H1 (cell line): ENCODE results near the gene TM4SF20. TPM values are rescaled to one million over a fixed set of nuclear protein-coding genes. Genes with fewer than 3 reads are reported as not detected.
A peak's percentile ranks its signal among the peaks of the same experiment; 100 is the strongest.

ENCODE experiments used
- CTCF ChIA-PET: fragments of 300-600 bp; sonication (Branson Sonifier 250); formaldehyde crosslinking; loops from one replicate; lab custom pipeline; 2021; ENCODE audit not compliant: partially characterized antibody; lab: Charles Lee
- POLR2A ChIA-PET: fragments of 300-600 bp; sonication (Branson Sonifier 250); formaldehyde crosslinking; loops from one replicate; lab custom pipeline; 2021; ENCODE audit warnings: inconsistent platforms; ENCODE audit not compliant: partially characterized antibody; lab: Charles Lee
- DNase-seq, 2 experiments: peaks; one replicate each; pipeline versions ENCODE4 v3.0.0 to v3.0.0-alpha.2; 2010 to 2022; ENCODE audit warnings: low spot score in 2 of 2, low read depth in 1 of 2, mixed read lengths in 1 of 2
- FAIRE-seq: peaks from 2 replicates; lab custom pipeline; 2011; peaks lifted over from hg19 to GRCh38; lab: Jason Lieb, UNC
- H2AFZ ChIP-seq: 2 replicates; pipeline ENCODE4 v1.8.1; 2012; ENCODE audit warnings: low read length, inconsistent platforms
- H2AK5ac ChIP-seq: 2 replicates; pipeline ENCODE4 v1.6.1; 2013; ENCODE audit warnings: low read depth, low read length
- H2BK120ac ChIP-seq: replicated peaks from 2 replicates; pipeline ENCODE3; 2013; ENCODE audit warnings: low read depth, low read length, inconsistent platforms
- H2BK12ac ChIP-seq: 2 replicates; pipeline ENCODE4 v1.6.1; 2013; ENCODE audit warnings: low read depth, low read length
- H2BK15ac ChIP-seq: 2 replicates; pipeline ENCODE4 v1.6.1; 2013; ENCODE audit warnings: low read length
- H2BK20ac ChIP-seq: 2 replicates; pipeline ENCODE4 v1.6.1; 2013; ENCODE audit warnings: low read length
- H2BK5ac ChIP-seq: 2 replicates; pipeline ENCODE4 v1.6.1; 2013; ENCODE audit warnings: low read depth, low read length
- H3K14ac ChIP-seq: 2 replicates; pipeline ENCODE4 v1.6.1; 2013; ENCODE audit warnings: inconsistent platforms; ENCODE audit not compliant: insufficient read length
- H3K18ac ChIP-seq: 2 replicates; pipeline ENCODE4 v1.6.1; 2013; ENCODE audit warnings: low read length; ENCODE audit errors: extremely low read depth
- H3K23ac ChIP-seq: 2 replicates; pipeline ENCODE4 v1.6.1; 2013; ENCODE audit warnings: inconsistent platforms; ENCODE audit not compliant: insufficient read length
- H3K23me2 ChIP-seq: 2 replicates; pipeline ENCODE4 v1.6.1; 2013; ENCODE audit warnings: low read depth, low read length
- H3K27ac ChIP-seq: 2 replicates; pipeline ENCODE4 v1.6.1; 2011; ENCODE audit warnings: low read depth, low read length, inconsistent platforms
- H3K27me3 ChIP-seq, 4 experiments: replicated peaks in 1 of 4; 1 replicate in 1 of 4; 2 replicates in 3 of 4; pipeline versions ENCODE4 v1.6.1 to v1.8.1; 2011 to 2013; ENCODE audit warnings: low read length in 3 of 4, mild to moderate bottlenecking in 3 of 4, inconsistent platforms in 2 of 4, mixed read lengths in 2 of 4, moderate library complexity in 1 of 4; ENCODE audit not compliant: control insufficient read depth in 3 of 4, insufficient read depth in 3 of 4; ENCODE audit errors: extremely low read depth in 1 of 4
- H3K36me3 ChIP-seq, 4 experiments: 2 replicates each; pipeline versions ENCODE4 v1.6.1 to v1.8.1; 2011 to 2013; ENCODE audit warnings: mild to moderate bottlenecking in 4 of 4, low read length in 3 of 4, moderate library complexity in 2 of 4, control low read depth in 1 of 4, inconsistent platforms in 1 of 4; ENCODE audit not compliant: insufficient read depth in 4 of 4, control insufficient read depth in 2 of 4
- H3K4ac ChIP-seq: replicated peaks from 2 replicates; pipeline ENCODE3; 2013; ENCODE audit warnings: low read length, low read depth, mixed read lengths, inconsistent platforms; ENCODE audit not compliant: insufficient read length
- H3K4me1 ChIP-seq, 4 experiments: replicated peaks in 1 of 4; 1 replicate in 1 of 4; 2 replicates in 3 of 4; pipeline versions ENCODE4 v1.6.1 to v1.8.1; 2011 to 2013; ENCODE audit warnings: low read length in 3 of 4, inconsistent platforms in 2 of 4, mixed read lengths in 1 of 4; ENCODE audit not compliant: insufficient read depth in 4 of 4, control insufficient read depth in 3 of 4
- H3K4me2 ChIP-seq, 2 experiments: 2 replicates each; pipeline versions ENCODE4 v1.6.1 to v1.8.1; 2011 to 2013; ENCODE audit warnings: low read depth in 2 of 2, low read length in 2 of 2, control low read depth in 1 of 2, inconsistent platforms in 1 of 2, mild to moderate bottlenecking in 1 of 2; ENCODE audit not compliant: insufficient read depth in 1 of 2
- H3K4me3 ChIP-seq, 4 experiments: fragments of 200-600, 300-600 bp in 1 of 4; sonication (generic), shearing (Covaris generic), sonication (Bioruptor Twin) in 1 of 4; 2 replicates each; pipeline versions ENCODE4 v1.5.1 to v1.8.1; 2011 to 2016; ENCODE audit warnings: low read length in 4 of 4, low read depth in 3 of 4, control low read depth in 2 of 4, inconsistent platforms in 2 of 4, mild to moderate bottlenecking in 2 of 4, mixed read lengths in 1 of 4, moderate library complexity in 1 of 4; ENCODE audit not compliant: insufficient read depth in 2 of 4; ENCODE audit errors: extremely low read depth in 1 of 4
- H3K56ac ChIP-seq: replicated peaks from 2 replicates; pipeline ENCODE3; 2013; ENCODE audit warnings: low read depth, mild to moderate bottlenecking, mixed read lengths, low read length, inconsistent platforms; ENCODE audit not compliant: insufficient read length
- H3K79me1 ChIP-seq: 2 replicates; pipeline ENCODE4 v1.6.1; 2013; ENCODE audit warnings: low read depth, low read length, control low read depth
- H3K79me2 ChIP-seq, 2 experiments: 2 replicates each; pipeline versions ENCODE4 v1.6.1 to v1.8.1; 2012 to 2013; ENCODE audit warnings: low read length in 2 of 2, mild to moderate bottlenecking in 2 of 2, inconsistent platforms in 1 of 2; ENCODE audit not compliant: insufficient read depth in 2 of 2, control insufficient read depth in 1 of 2
- H3K9ac ChIP-seq, 4 experiments: replicated peaks in 1 of 4; 1 replicate in 1 of 4; 2 replicates in 3 of 4; pipeline versions ENCODE4 v1.6.1 to v1.8.1; 2011 to 2013; ENCODE audit warnings: low read depth in 3 of 4, low read length in 3 of 4, control low read depth in 2 of 4, mild to moderate bottlenecking in 2 of 4, moderate library complexity in 2 of 4, inconsistent platforms in 1 of 4; ENCODE audit errors: extremely low read depth in 1 of 4
- H3K9me3 ChIP-seq, 2 experiments: 2 replicates each; pipeline versions ENCODE4 v1.6.1 to v1.8.1; 2012 to 2013; ENCODE audit warnings: mild to moderate bottlenecking in 2 of 2, moderate library complexity in 2 of 2, control low read depth in 1 of 2, inconsistent platforms in 1 of 2, low read depth in 1 of 2, low read length in 1 of 2, mixed read lengths in 1 of 2; ENCODE audit not compliant: insufficient read depth in 2 of 2
- H4K20me1 ChIP-seq, 2 experiments: replicated peaks in 1 of 2; 2 replicates each; pipeline versions ENCODE3 to v1.8.1; 2011 to 2013; ENCODE audit warnings: inconsistent platforms in 2 of 2, low read length in 2 of 2, mild to moderate bottlenecking in 1 of 2; ENCODE audit not compliant: insufficient read depth in 2 of 2, control insufficient read depth in 1 of 2
- H4K5ac ChIP-seq: 2 replicates; pipeline ENCODE4 v1.6.1; 2013; ENCODE audit warnings: low read length, low read depth, mixed read lengths, inconsistent platforms; ENCODE audit not compliant: insufficient read length
- H4K8ac ChIP-seq: 2 replicates; pipeline ENCODE4 v1.8.0; 2013; ENCODE audit warnings: mild to moderate bottlenecking, moderate library complexity, low read length, inconsistent platforms; ENCODE audit not compliant: insufficient read depth; ENCODE audit errors: extremely low read depth
- H4K91ac ChIP-seq: replicated peaks from 2 replicates; pipeline ENCODE3; 2013; ENCODE audit warnings: low read length, mixed read lengths, inconsistent platforms; ENCODE audit not compliant: insufficient read length
- YY1 ChIP-seq: IDR thresholded peaks from 2 replicates; pipeline ENCODE4 v1.6.1; 2011; ENCODE audit warnings: low read depth, mild to moderate bottlenecking, low read length
- WGBS, 2 experiments: shearing (Covaris generic) in 1 of 2; methylation state at CpG; one replicate each; pipeline versions ENCODE4 v1.1.6 to v1.1.7; 2013 to 2015; ENCODE audit warnings: low lambda C conversion rate in 2 of 2, mixed read lengths in 2 of 2, inconsistent platforms in 1 of 2, low coverage in 1 of 2, missing lambda C conversion rate in 1 of 2; ENCODE audit not compliant: insufficient replicate concordance in 2 of 2, insufficient coverage in 1 of 2, insufficient read length in 1 of 2; ENCODE audit errors: extremely low coverage in 1 of 2, missing lambda C conversion rate in 1 of 2; 5-methylcytosine and 5-hydroxymethylcytosine counted together
- polyA plus RNA-seq, 7 experiments: library from polyadenylated mRNA; depleted of rRNA in 3 of 7; stranded (reverse) in 5 of 7; unstranded in 2 of 7; fragments of >200 nt in 5 of 7; fragments of 200-250 nt in 2 of 7; gene quantifications; 1 replicate in 5 of 7; 2 replicates in 1 of 7; 4 replicates in 1 of 7; pipeline versions ENCODE4 v1.2.1 to v1.2.3, GENCODE V29; 2011 to 2013; ENCODE audit warnings: missing spikeins in 2 of 7, mixed read lengths in 2 of 7
- total RNA-seq: library from RNA; stranded (reverse); fragmentation: NEBNext Ultra II Directional; extraction: Animal tissue kit (Norgen Biotek cat#: 25700); gene quantifications from 2 replicates; pipeline ENCODE4 v1.2.1, GENCODE V29; 2021
- TF ChIP-seq, protein P1 (sequence below), 3 experiments: IDR thresholded peaks; 1 replicate in 2 of 3; 2 replicates in 1 of 3; pipeline versions ENCODE4 v1.5.1 to v1.6.1; 2011; ENCODE audit warnings: low read length in 3 of 3, mild to moderate bottlenecking in 3 of 3, inconsistent platforms in 2 of 3, low read depth in 1 of 3, moderate library complexity in 1 of 3; ENCODE audit not compliant: insufficient read depth in 1 of 3; ENCODE audit errors: control extremely low read depth in 1 of 3

TM4SF20 gene
- total and polyA plus RNA-seq, 2 of the 8 experiments (the other 6 are each of a cell fraction or from before 2014, with no cell fraction given): not detected

GRCh38 chr2:227404585-227405271, 25.6 kb upstream of the TM4SF20 start:
- H3K23ac ChIP-seq: no peak overlapping the region
- H3K27ac ChIP-seq: no peak overlapping the region
- ChIA-PET POLR2A (no interaction called here), CTCF (interaction anchor here (0.6 to 4.6 kb wide), 8 partner anchors 25 to 362 kb away, joined by 3 to 35 read pairs (median 6); partner anchors contain the start of genes SCYGR2 and TM4SF20)
- H3K36me3 ChIP-seq: no peaks in the 10 kb centered on the region
- H2BK12ac ChIP-seq: no peak overlapping the region
- no peaks in the 10 kb centered on the region for H4K20me1 ChIP-seq
- H3K56ac ChIP-seq: no peak overlapping the region
- H3K4ac ChIP-seq: no peak overlapping the region
- no peak overlapping the region for H2AFZ ChIP-seq
- H4K8ac ChIP-seq: no peak overlapping the region
- H3K9ac ChIP-seq: no peak overlapping the region
- no peaks in the 10 kb centered on the region for H3K4me1 ChIP-seq
- no peak overlapping the region for H3K18ac ChIP-seq
- H3K4me2 ChIP-seq: no peak overlapping the region
- H2BK20ac ChIP-seq: no peak overlapping the region
- H2BK15ac ChIP-seq: no peak overlapping the region
- H2BK120ac ChIP-seq: no peak overlapping the region
- H2BK5ac ChIP-seq: no peak overlapping the region
- DNase-seq (no peak), FAIRE-seq (no peak)
- no peaks in the 10 kb centered on the region for H3K23me2 ChIP-seq
- no peak overlapping the region for H2AK5ac ChIP-seq
- no peak overlapping the region for H4K91ac ChIP-seq
- H3K79me2 ChIP-seq: no peaks in the 10 kb centered on the region
- H3K4me3 ChIP-seq: no peak overlapping the region
- 88% methylated on average over 4 of the region's 4 CpGs; no CpG with 5 or more reads in 1 of the 2 experiments for WGBS, 2 experiments
- H3K9me3 ChIP-seq: no peaks in the 10 kb centered on the region
- no peak overlapping the region for H3K14ac ChIP-seq
- no peaks in the 10 kb centered on the region for H3K27me3 ChIP-seq
- H3K79me1 ChIP-seq: no peaks in the 10 kb centered on the region
- H4K5ac ChIP-seq: no peak overlapping the region
- TF ChIP-seq, protein P1, sequence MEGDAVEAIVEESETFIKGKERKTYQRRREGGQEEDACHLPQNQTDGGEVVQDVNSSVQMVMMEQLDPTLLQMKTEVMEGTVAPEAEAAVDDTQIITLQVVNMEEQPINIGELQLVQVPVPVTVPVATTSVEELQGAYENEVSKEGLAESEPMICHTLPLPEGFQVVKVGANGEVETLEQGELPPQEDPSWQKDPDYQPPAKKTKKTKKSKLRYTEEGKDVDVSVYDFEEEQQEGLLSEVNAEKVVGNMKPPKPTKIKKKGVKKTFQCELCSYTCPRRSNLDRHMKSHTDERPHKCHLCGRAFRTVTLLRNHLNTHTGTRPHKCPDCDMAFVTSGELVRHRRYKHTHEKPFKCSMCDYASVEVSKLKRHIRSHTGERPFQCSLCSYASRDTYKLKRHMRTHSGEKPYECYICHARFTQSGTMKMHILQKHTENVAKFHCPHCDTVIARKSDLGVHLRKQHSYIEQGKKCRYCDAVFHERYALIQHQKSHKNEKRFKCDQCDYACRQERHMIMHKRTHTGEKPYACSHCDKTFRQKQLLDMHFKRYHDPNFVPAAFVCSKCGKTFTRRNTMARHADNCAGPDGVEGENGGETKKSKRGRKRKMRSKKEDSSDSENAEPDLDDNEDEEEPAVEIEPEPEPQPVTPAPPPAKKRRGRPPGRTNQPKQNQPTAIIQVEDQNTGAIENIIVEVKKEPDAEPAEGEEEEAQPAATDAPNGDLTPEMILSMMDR (IDR thresholded peaks at IDR 0.05; ENCODE audit: control extremely low read depth in 1 of 3, insufficient read depth in 1 of 3, low read depth in 1 of 3, low read length in 3 of 3): peak in 1 of 3 experiments; percentile 17; a peak in 1 of 4 replicates
- no peak for TF ChIP-seq YY1
